GM21390 (cell line): ENCODE measurements around the gene ZNF322.
"Not testable (repeated sequence)": the region's sequence is repeated elsewhere in the genome, so short reads cannot be mapped to it uniquely, and the experiment has no call there.

Experiments used
- ATAC-seq: cut with Tn5 transposase; IDR thresholded peaks from one replicate; pipeline ENCODE4 v1.9.1; 2021; ENCODE audit not compliant: unreplicated experiment

Gene ZNF322

GRCh38 chr6:26659042-26659999 lies at the start of gene ZNF322:
Gene ZNF322, minus strand, starts transcription at chr6:26659746. Its CDS starts 21,193 bp downstream, at chr6:26638553.
- peak; percentile 98 for ATAC-seq

DNA sequence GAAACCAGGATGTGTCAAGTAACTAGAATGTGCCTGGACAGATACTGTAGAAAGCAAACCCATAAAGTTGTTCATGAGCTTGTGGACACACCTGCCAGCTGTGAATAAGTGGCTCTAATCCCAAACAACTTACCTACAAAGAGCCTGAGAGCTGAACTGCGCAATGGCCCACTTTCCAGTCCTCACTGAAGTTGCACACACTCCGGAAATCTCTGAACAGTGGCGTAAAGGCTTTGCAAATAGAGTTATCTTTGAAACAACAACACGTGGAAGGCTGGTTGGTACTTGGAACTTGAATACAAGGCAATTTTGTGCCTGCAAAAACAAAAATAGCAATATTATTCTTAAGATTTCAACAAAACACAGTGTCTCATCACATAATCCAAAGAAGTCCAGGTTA lies 46.2 kb upstream of the ZNF322 start:
- ATAC-seq, result not testable (repeated sequence)

- not testable (repeated sequence) for ATAC-seq
These were observed 45.8 kb upstream of the ZNF322 start for GRCh38 chr6:26705352-26705751.

DNA sequence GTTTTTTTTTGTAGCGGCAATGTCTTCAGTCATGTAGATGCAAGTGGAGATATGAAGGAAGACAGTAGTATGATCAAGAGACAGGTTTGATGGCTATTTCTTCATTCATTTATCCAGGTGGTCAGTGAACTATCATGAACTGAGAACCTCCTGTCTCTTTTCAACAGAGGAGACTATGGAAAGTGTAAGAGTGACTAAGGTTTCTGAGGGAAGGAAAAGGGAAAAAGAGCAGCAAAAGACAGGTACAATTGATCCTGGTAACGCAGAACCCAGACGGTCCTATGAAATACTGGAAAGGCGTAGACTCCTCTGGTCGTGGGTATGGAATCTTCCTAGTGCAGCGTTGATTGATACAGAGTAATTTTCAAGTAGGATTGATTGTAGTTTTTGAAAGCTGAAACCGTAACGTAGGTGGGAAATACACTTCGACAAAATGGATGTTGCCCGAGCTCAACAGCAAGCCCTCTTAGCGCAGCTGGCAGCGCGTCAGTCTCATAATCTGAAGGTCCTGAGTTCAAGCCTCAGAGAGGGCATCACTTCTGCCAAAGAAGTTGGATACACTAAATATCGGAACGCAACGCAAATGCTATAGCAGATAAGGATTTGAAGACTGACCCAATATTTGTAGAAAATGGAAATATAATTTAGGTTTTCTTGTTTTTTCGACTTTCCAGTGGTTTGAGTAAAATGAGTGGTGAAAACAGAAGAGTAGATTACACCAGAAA lies 41.6 kb upstream of the ZNF322 start:
- not testable (repeated sequence) for ATAC-seq

DNA sequence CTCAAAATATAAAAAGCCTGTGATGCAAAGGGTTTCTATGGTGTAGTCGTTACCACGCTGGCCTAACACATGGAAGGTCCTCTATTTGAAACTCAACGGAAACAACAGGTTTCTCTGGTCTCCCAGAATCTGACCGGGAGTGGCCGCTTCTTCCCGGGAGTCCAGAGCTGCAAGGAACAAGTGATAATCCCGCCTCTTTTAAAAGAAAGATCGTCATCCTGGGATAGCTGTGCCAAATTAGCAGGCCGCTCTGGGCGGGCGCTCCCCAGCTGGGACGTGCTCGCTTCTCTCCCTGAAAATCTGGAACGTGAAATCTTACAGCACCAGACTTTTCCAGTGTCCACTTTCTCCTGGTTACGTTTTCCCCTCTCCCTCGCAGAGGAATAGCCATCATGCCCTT lies 38.0 kb upstream of the ZNF322 start:
- ATAC-seq, result not testable (repeated sequence)

GRCh38 chr6:26689324-26689947 lies 29.9 kb upstream of the ZNF322 start:
- not testable (repeated sequence) for ATAC-seq

- not testable (repeated sequence) for ATAC-seq
These were observed 23.0 kb upstream of the ZNF322 start for GRCh38 chr6:26682435-26683042.

GRCh38 chr6:26673287-26673686 lies 13.7 kb upstream of the ZNF322 start:
- ATAC-seq, result not testable (repeated sequence)

DNA sequence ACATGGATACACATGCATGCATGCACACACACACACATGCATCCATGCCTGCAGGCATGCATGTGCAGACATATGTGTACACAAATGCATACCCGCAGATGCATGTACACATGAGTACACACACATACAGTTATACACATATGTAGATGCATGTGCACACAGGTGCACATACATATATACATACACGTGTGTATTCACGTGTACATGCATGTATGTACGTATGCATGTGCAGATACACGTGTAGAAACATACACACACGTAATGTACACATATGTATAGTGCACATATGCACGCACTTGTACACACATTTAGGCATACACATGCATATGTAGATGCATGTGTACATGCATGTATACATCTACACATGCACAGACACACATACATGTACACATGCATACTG lies 11.0 kb upstream of the ZNF322 start:
- not testable (repeated sequence) for ATAC-seq

DNA sequence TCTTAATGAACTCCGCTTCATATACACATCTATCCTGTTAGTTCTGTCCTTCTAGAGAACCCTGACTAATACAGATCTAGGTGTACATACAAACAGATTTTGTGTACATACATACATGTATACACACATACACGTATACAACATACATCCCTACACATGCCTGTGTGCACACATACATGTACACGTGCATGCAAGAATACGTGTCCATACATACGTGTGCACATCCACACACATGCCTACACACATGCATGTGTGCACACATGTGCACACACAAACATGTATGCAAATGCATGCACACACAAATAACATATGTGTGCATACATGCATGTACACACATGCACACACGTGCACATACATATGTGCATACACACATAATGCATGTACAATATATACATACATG lies 10.5 kb upstream of the ZNF322 start:
- ATAC-seq, result not testable (repeated sequence)

- peak; percentile 38 for ATAC-seq
These were observed 435 bp upstream of the ZNF322 start for GRCh38 chr6:26660000-26660361.

- ATAC-seq, result no peak
These were observed 2.3 kb downstream of the ZNF322 start for GRCh38 chr6:26657256-26657655.

GRCh38 chr6:26653007-26653406 lies 6.5 kb downstream of the ZNF322 start:
- no peak for ATAC-seq

GRCh38 chr6:26651133-26651781 lies 8.3 kb downstream of the ZNF322 start:
- ATAC-seq, result no peak

DNA sequence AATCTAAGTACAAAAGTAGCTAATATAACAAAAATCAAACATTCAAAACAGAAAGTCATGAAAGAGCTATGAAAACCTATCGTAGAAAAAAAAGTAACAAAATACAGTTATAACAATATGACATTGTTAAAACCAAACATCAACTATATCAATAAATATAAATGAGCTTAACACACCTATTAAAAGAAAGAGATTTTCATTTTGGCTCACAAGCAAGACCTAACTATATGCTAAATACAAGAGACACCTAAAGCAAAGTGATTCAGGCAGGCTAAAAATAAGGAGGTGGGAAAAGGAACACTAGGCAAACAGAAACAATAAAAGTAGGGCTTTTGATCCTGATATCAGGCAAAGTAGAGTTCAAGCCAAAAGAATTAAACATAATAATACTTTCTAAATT lies 13.5 kb downstream of the ZNF322 start:
- no peak for ATAC-seq

GRCh38 chr6:26640806-26641205 lies 18.7 kb downstream of the ZNF322 start:
- no peak for ATAC-seq

DNA sequence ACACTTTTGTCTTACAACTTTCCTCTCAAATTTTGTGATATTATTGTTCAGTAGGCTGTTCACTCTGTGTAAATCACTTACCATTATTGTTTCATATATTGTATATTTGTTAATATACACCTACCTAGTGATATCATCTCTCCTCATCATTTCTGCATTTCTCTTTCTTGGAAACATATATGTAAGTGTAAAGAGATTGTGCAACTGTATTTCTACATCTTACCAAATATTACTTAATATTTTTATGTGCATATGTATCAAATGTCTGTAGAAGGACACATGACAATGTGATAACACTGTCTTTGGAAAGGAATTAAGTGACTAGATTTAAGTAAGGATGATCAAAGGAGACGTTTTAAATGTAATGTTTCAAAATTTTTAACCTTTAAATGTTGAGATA lies 30.2 kb downstream of the ZNF322 start:
- ATAC-seq, result no peak

- ATAC-seq, result no peak
These were observed 31.7 kb downstream of the ZNF322 start for GRCh38 chr6:26627843-26628242.

GRCh38 chr6:26624557-26624956 lies 35.0 kb downstream of the ZNF322 start:
- no peak for ATAC-seq

GRCh38 chr6:26623339-26623859 lies 36.1 kb downstream of the ZNF322 start:
- ATAC-seq, result no peak
